Stimulated activated naive CD8-positive, alpha-beta T cell treated with anti-CD3 and anti-CD28 coated beads, Interleukin-15, Interleukin-2, amounts not matched to agents 100 ng/mL and 50 ng/mL, for 24 hours (primary cell): Measurements from ENCODE around the gene LAMA3.

Experiments used
- H3K27ac Mint-ChIP-seq: one replicate; pipeline ENCODE4 v1.8.0; 2021; ENCODE audit warnings: mild to moderate bottlenecking, mixed read lengths
- H3K27me3 Mint-ChIP-seq: one replicate; pipeline ENCODE4 v1.8.0; 2021; ENCODE audit warnings: mixed read lengths
- H3K36me3 Mint-ChIP-seq: one replicate; pipeline ENCODE4 v1.8.0; 2021; ENCODE audit warnings: low read depth, mixed read lengths
- H3K4me1 Mint-ChIP-seq: one replicate; pipeline ENCODE4 v1.8.0; 2021; ENCODE audit warnings: low read depth, mixed read lengths
- H3K4me3 Mint-ChIP-seq: one replicate; pipeline ENCODE4 v1.8.0; 2021; ENCODE audit warnings: mild to moderate bottlenecking, mixed read lengths
- H3K9me3 Mint-ChIP-seq: one replicate; pipeline ENCODE4 v1.8.0; 2021; ENCODE audit warnings: mixed read lengths

The LAMA3 gene

GRCh38 chr18:23689031-23689615 is at the start of gene LAMA3:
TSS of gene LAMA3 (plus strand) at chr18:23689453. CDS start at chr18:23689684, 231 bp downstream.
- H3K9me3 Mint-ChIP-seq: no peaks in the 10 kb centered on the region
- no peak within 1 kb of the TSS for H3K27ac Mint-ChIP-seq
- peaks cover 10% of the 10 kb centered on the region for H3K4me1 Mint-ChIP-seq
- no peaks in the 10 kb centered on the region for H3K36me3 Mint-ChIP-seq
- H3K27me3 Mint-ChIP-seq: peaks cover 50% of the 10 kb centered on the region
- peak within 1 kb of the TSS; percentile 65 for H3K4me3 Mint-ChIP-seq

GRCh38 chr18:23640052-23640451 is 49.2 kb upstream of the LAMA3 start:
- H3K27ac Mint-ChIP-seq: no peak overlapping the region

GRCh38 chr18:23641143-23641720 is 48.0 kb upstream of the LAMA3 start:
- Mint-ChIP-seq H3K4me3 (no peak overlapping the region), H3K9me3 (no peaks in the 10 kb centered on the region), H3K36me3 (no peaks in the 10 kb centered on the region), H3K27ac (no peak overlapping the region), H3K27me3 (peaks cover 5% of the 10 kb centered on the region), H3K4me1 (no peaks in the 10 kb centered on the region)

More at GRCh38 chr18:23640052-23640451, 49.2 kb upstream of the LAMA3 start:
- no peaks in the 10 kb centered on the region for H3K9me3 Mint-ChIP-seq
- H3K27me3 Mint-ChIP-seq: peaks cover 5% of the 10 kb centered on the region
- H3K4me3 Mint-ChIP-seq: no peak overlapping the region
- peaks cover 8% of the 10 kb centered on the region for H3K4me1 Mint-ChIP-seq
- no peaks in the 10 kb centered on the region for H3K36me3 Mint-ChIP-seq

- Mint-ChIP-seq H3K9me3 (no peaks in the 10 kb centered on the region), H3K36me3 (no peaks in the 10 kb centered on the region), H3K27ac (no peak overlapping the region), H3K4me1 (no peaks in the 10 kb centered on the region), H3K27me3 (peaks cover 9% of the 10 kb centered on the region), H3K4me3 (no peak overlapping the region)
Observed at GRCh38 chr18:23641937-23642666, 47.2 kb upstream of the LAMA3 start.

- Mint-ChIP-seq H3K27me3 (peaks cover 4% of the 10 kb centered on the region), H3K36me3 (no peaks in the 10 kb centered on the region), H3K4me1 (no peaks in the 10 kb centered on the region), H3K9me3 (no peaks in the 10 kb centered on the region), H3K27ac (no peak overlapping the region), H3K4me3 (no peak overlapping the region)
Observed at GRCh38 chr18:23643815-23644490, 45.3 kb upstream of the LAMA3 start.

GRCh38 chr18:23645568-23646175 is 43.6 kb upstream of the LAMA3 start:
- Mint-ChIP-seq H3K27me3 (peaks cover 10% of the 10 kb centered on the region), H3K9me3 (no peaks in the 10 kb centered on the region), H3K27ac (no peak overlapping the region), H3K4me3 (no peak overlapping the region), H3K36me3 (no peaks in the 10 kb centered on the region), H3K4me1 (no peaks in the 10 kb centered on the region)

- Mint-ChIP-seq H3K9me3 (no peaks in the 10 kb centered on the region), H3K4me3 (no peak overlapping the region), H3K27me3 (peaks cover 10% of the 10 kb centered on the region), H3K4me1 (no peaks in the 10 kb centered on the region), H3K36me3 (no peaks in the 10 kb centered on the region), H3K27ac (no peak overlapping the region)
Observed at GRCh38 chr18:23646282-23646681, 43.0 kb upstream of the LAMA3 start.

GRCh38 chr18:23648456-23648855 is 40.8 kb upstream of the LAMA3 start:
- Mint-ChIP-seq H3K27me3 (peaks cover 10% of the 10 kb centered on the region), H3K9me3 (no peaks in the 10 kb centered on the region), H3K36me3 (no peaks in the 10 kb centered on the region), H3K27ac (no peak overlapping the region), H3K4me3 (no peak overlapping the region), H3K4me1 (no peaks in the 10 kb centered on the region)

GRCh38 chr18:23648940-23649607 is 40.2 kb upstream of the LAMA3 start:
- Mint-ChIP-seq H3K9me3 (no peaks in the 10 kb centered on the region), H3K27me3 (peaks cover 10% of the 10 kb centered on the region), H3K36me3 (no peaks in the 10 kb centered on the region), H3K4me1 (no peaks in the 10 kb centered on the region), H3K27ac (no peak overlapping the region), H3K4me3 (no peak overlapping the region)

- Mint-ChIP-seq H3K36me3 (no peaks in the 10 kb centered on the region), H3K4me3 (no peak overlapping the region), H3K9me3 (no peaks in the 10 kb centered on the region), H3K27ac (no peak overlapping the region), H3K27me3 (peaks cover 10% of the 10 kb centered on the region), H3K4me1 (no peaks in the 10 kb centered on the region)
Observed at GRCh38 chr18:23650968-23651927, 38.0 kb upstream of the LAMA3 start.

- H3K9me3 Mint-ChIP-seq: no peaks in the 10 kb centered on the region
- no peak overlapping the region for H3K4me3 Mint-ChIP-seq
- peaks cover 11% of the 10 kb centered on the region for H3K27me3 Mint-ChIP-seq
- no peaks in the 10 kb centered on the region for H3K4me1 Mint-ChIP-seq
- H3K36me3 Mint-ChIP-seq: no peaks in the 10 kb centered on the region
- no peak overlapping the region for H3K27ac Mint-ChIP-seq
Observed at GRCh38 chr18:23652232-23652631, 37.0 kb upstream of the LAMA3 start.

- Mint-ChIP-seq H3K27ac (no peak overlapping the region), H3K9me3 (no peaks in the 10 kb centered on the region), H3K4me3 (no peak overlapping the region), H3K36me3 (no peaks in the 10 kb centered on the region), H3K4me1 (peaks cover 15% of the 10 kb centered on the region), H3K27me3 (peaks cover 41% of the 10 kb centered on the region)
Observed at GRCh38 chr18:23658285-23658684, 31.0 kb upstream of the LAMA3 start.

- Mint-ChIP-seq H3K36me3 (no peaks in the 10 kb centered on the region), H3K27ac (no peak overlapping the region), H3K27me3 (peaks cover 48% of the 10 kb centered on the region), H3K9me3 (no peaks in the 10 kb centered on the region), H3K4me1 (peaks cover 17% of the 10 kb centered on the region), H3K4me3 (peak overlapping the region; percentile 74)
Observed at GRCh38 chr18:23661735-23662308, 27.4 kb upstream of the LAMA3 start.
